ENCODE data around the gene RPS6KA3. TPM values are rescaled to one million over a fixed set of nuclear protein-coding genes. Genes with fewer than 3 reads are reported as not detected.

The RPS6KA3 gene
- total and polyA plus RNA-seq, 2 of the 8 experiments (the other 6 are each of a cell fraction or from before 2014, with no cell fraction given), result 7.1 to 13.0 TPM

- Histone ChIP-seq H4K8ac (ENCODE audit: extremely low read depth, insufficient read depth, low read length) (no peak overlapping the region), H3K23me2 (ENCODE audit: low read depth, low read length) (no peaks in the 10 kb centered on the region), H4K5ac (ENCODE audit: insufficient read length, low read depth, low read length) (no peak overlapping the region), H3K79me1 (ENCODE audit: low read depth, low read length) (no peaks in the 10 kb centered on the region), H3K4ac (replicated peaks; ENCODE audit: insufficient read length, low read depth, low read length) (no peak overlapping the region), H2BK120ac (replicated peaks; ENCODE audit: low read depth, low read length) (no peak overlapping the region), H3K79me2 (ENCODE audit: control insufficient read depth in 1 of 2, insufficient read depth in 2 of 2, low read length in 2 of 2) (no peaks in the 10 kb centered on the region; a peak in 1 of 4 replicates), H2BK5ac (ENCODE audit: low read depth, low read length) (no peak overlapping the region), H3K27me3 (replicated peaks in 1 of 4; ENCODE audit: control insufficient read depth in 3 of 4, extremely low read depth in 1 of 4, insufficient read depth in 3 of 4, low read length in 3 of 4) (no peaks in the 10 kb centered on the region), H3K27ac (ENCODE audit: low read depth, low read length) (no peak overlapping the region), H3K9me3 (ENCODE audit: insufficient read depth in 2 of 2, low read depth in 1 of 2, low read length in 1 of 2) (no peaks in the 10 kb centered on the region), H2BK20ac (ENCODE audit: low read length) (no peak overlapping the region), H2BK15ac (ENCODE audit: low read length) (no peak overlapping the region), H3K4me2 (ENCODE audit: insufficient read depth in 1 of 2, low read depth in 2 of 2, low read length in 2 of 2) (no peak overlapping the region), H2BK12ac (ENCODE audit: low read depth, low read length) (no peak overlapping the region), H3K23ac (ENCODE audit: insufficient read length) (no peak overlapping the region), H2AK5ac (ENCODE audit: low read depth, low read length) (no peak overlapping the region), H3K56ac (replicated peaks; ENCODE audit: insufficient read length, low read depth, low read length) (no peak overlapping the region), H3K14ac (ENCODE audit: insufficient read length) (no peak overlapping the region), H4K20me1 (replicated peaks in 1 of 2; ENCODE audit: control insufficient read depth in 1 of 2, insufficient read depth in 2 of 2, low read length in 2 of 2) (no peaks in the 10 kb centered on the region), H2AFZ (ENCODE audit: low read length) (no peak overlapping the region), H3K36me3 (ENCODE audit: control insufficient read depth in 2 of 4, insufficient read depth in 4 of 4, low read length in 3 of 4) (no peaks in the 10 kb centered on the region), H3K9ac (replicated peaks in 1 of 4; ENCODE audit: extremely low read depth in 1 of 4, low read depth in 3 of 4, low read length in 3 of 4) (no peak overlapping the region), H3K18ac (ENCODE audit: extremely low read depth, low read length) (no peak overlapping the region), H3K4me1 (replicated peaks in 1 of 4; ENCODE audit: control insufficient read depth in 3 of 4, insufficient read depth in 4 of 4, low read length in 3 of 4) (no peaks in the 10 kb centered on the region), H3K4me3 (ENCODE audit: extremely low read depth in 1 of 4, insufficient read depth in 2 of 4, low read depth in 3 of 4, low read length in 4 of 4) (no peak overlapping the region), H4K91ac (replicated peaks; ENCODE audit: insufficient read length, low read length) (no peak overlapping the region)
- FAIRE-seq (no peak), DNase-seq (ENCODE audit: low read depth in 1 of 2, low spot score in 2 of 2) (no peak)
- WGBS, 2 experiments (ENCODE audit: extremely low coverage in 1 of 2, insufficient coverage in 1 of 2, insufficient read length in 1 of 2, insufficient replicate concordance in 2 of 2, low coverage in 1 of 2, low lambda C conversion rate in 2 of 2, missing lambda C conversion rate in 1 of 2), result 96% methylated on average over 2 of the region's 2 CpGs; no CpG with 5 or more reads in 1 of the 2 experiments
- no peak for TF ChIP-seq YY1 (IDR thresholded peaks at IDR 0.05; ENCODE audit: low read depth, low read length)
- no peak for TF ChIP-seq RBBP5 (IDR thresholded peaks at IDR 0.05; ENCODE audit: borderline replicate concordance, low read depth, low read length)
- no peak for TF ChIP-seq FOSL1 (IDR thresholded peaks at IDR 0.05; ENCODE audit: insufficient read depth, low read depth, low read length)
- TF ChIP-seq E2F6 (IDR thresholded peaks at IDR 0.05), result no peak
- no peak for TF ChIP-seq JUND (IDR thresholded peaks at IDR 0.05; ENCODE audit: low read length)
- TF ChIP-seq EZH2 (IDR thresholded peaks at IDR 0.05; ENCODE audit: low read depth, low read length, severe bottlenecking), result no peak
- TF ChIP-seq ZNF274 (IDR thresholded peaks at IDR 0.05; ENCODE audit: borderline replicate concordance, extremely low read depth, low read length), result no peak
- TF ChIP-seq MAFK (IDR thresholded peaks at IDR 0.05; ENCODE audit: low read depth, low read length), result no peak
- TF ChIP-seq HDAC2 (IDR thresholded peaks at IDR 0.05; ENCODE audit: borderline replicate concordance in 1 of 2, low read depth in 2 of 2, low read length in 2 of 2), result no peak
- no peak for TF ChIP-seq ASH2L (IDR thresholded peaks at IDR 0.05; ENCODE audit: low read length)
- TF ChIP-seq CHD2 (IDR thresholded peaks at IDR 0.05; ENCODE audit: low read length), result no peak
- no peak for TF ChIP-seq TCF12 (IDR thresholded peaks at IDR 0.05; ENCODE audit: low read depth, low read length)
- CTCF ChIA-PET (ENCODE audit: partially characterized antibody), result no interaction called here
- POLR2A ChIA-PET (ENCODE audit: partially characterized antibody), result no interaction called here
Measured at GRCh38 chrX:20244931-20245330, 21.8 kb downstream of the RPS6KA3 start.
